ENCODE data around the gene KCNC4. TPM values are rescaled to one million over a fixed set of nuclear protein-coding genes. Genes with fewer than 3 reads are reported as not detected.

The KCNC4 gene
- total and polyA plus RNA-seq, 2 of the 13 experiments (the other 11 are each of a cell fraction or from before 2014, with no cell fraction given), result 0.24 to 0.66 TPM

GRCh38 chr1:110189181-110189580 is 20.9 kb upstream of the KCNC4 start:
- H3K4me1 ChIP-seq (ENCODE audit: insufficient read depth, low read length), result no peaks in the 10 kb centered on the region
- no peak for ATAC-seq
- no TSS peak for BruUV-seq (replicated peaks)
- H3K27ac ChIP-seq (ENCODE audit: extremely low read length, insufficient read depth, low read length), result no peak overlapping the region
- CTCF ChIA-PET (ENCODE audit: low intra/inter-chr PET ratio, low total read pairs), result no interaction called here
- no peaks in the 10 kb centered on the region for H3K36me3 ChIP-seq (replicated peaks in 1 of 2; ENCODE audit: control insufficient read depth in 1 of 2, insufficient read depth in 2 of 2, low read length in 2 of 2)
- H3K4me2 ChIP-seq (ENCODE audit: low read depth, low read length), result no peak overlapping the region
- H4K20me1 ChIP-seq (ENCODE audit: insufficient read depth, low read length), result no peaks in the 10 kb centered on the region
- no peaks in the 10 kb centered on the region for H3K9me3 ChIP-seq (ENCODE audit: low read length)
- H3K27me3 ChIP-seq (ENCODE audit: control insufficient read depth in 1 of 2, insufficient read depth in 2 of 2, low read length in 2 of 2), result peaks cover 11 to 64% of the 10 kb centered on the region in 2 experiments; a peak in 4 of 5 replicates
- FAIRE-seq, result no peak
- no peaks in the 10 kb centered on the region for H3K79me2 ChIP-seq (ENCODE audit: insufficient read depth, low read length)
- H3K4me3 ChIP-seq (replicated peaks in 1 of 3; ENCODE audit: insufficient read depth in 1 of 3, low read depth in 2 of 3, low read length in 3 of 3), result no peak overlapping the region
- H3K9ac ChIP-seq (ENCODE audit: insufficient read depth, low read depth, low read length), result no peak overlapping the region
- intact Hi-C loops (cut with micrococcal nuclease; ENCODE audit: unreplicated experiment), result no loop called here
- in situ Hi-C loops (cut with HindIII; ENCODE audit: extremely low pct_ligation_motif_present, low pct_unique_long_range_greater_than_20kb), result no loop called here
- under 1% methylated on average over 6 of the region's 6 CpGs for WGBS (ENCODE audit: low lambda C conversion rate)
- no peak overlapping the region for H2AFZ ChIP-seq (ENCODE audit: low read length)
- TF ChIP-seq ARID2 (CRISPR knock-in tag; IDR thresholded peaks at IDR 0.05; ENCODE audit: borderline replicate concordance) (no peak), ESRRA (CRISPR knock-in tag; IDR thresholded peaks at IDR 0.05; ENCODE audit: low read depth) (no peak), ZNF510 (CRISPR knock-in tag; IDR thresholded peaks at IDR 0.05; ENCODE audit: low read depth) (no peak), FOXM1 (CRISPR knock-in tag; IDR thresholded peaks at IDR 0.05) (no peak), CENPT (CRISPR knock-in tag; IDR thresholded peaks at IDR 0.05; ENCODE audit: low read depth) (no peak), ZNF7 (CRISPR knock-in tag; IDR thresholded peaks at IDR 0.05) (no peak), SIN3A (IDR thresholded peaks at IDR 0.05; ENCODE audit: borderline replicate concordance, low read depth, low read length) (no peak), ZNF512B (CRISPR knock-in tag; IDR thresholded peaks at IDR 0.05; ENCODE audit: borderline replicate concordance) (no peak), ZNF614 (CRISPR knock-in tag; IDR thresholded peaks at IDR 0.05; ENCODE audit: borderline replicate concordance) (no peak), ZBTB42 (CRISPR knock-in tag; IDR thresholded peaks at IDR 0.05) (no peak), ZNF34 (CRISPR knock-in tag; IDR thresholded peaks at IDR 0.05; ENCODE audit: borderline replicate concordance) (no peak), ZBTB3 (CRISPR knock-in tag; IDR thresholded peaks at IDR 0.05; ENCODE audit: borderline replicate concordance, low read depth) (no peak), SOX5 (CRISPR knock-in tag; IDR thresholded peaks at IDR 0.05; ENCODE audit: borderline replicate concordance) (no peak), MED8 (CRISPR knock-in tag; IDR thresholded peaks at IDR 0.05; ENCODE audit: insufficient replicate concordance) (no peak), TAF1 (CRISPR knock-in tag; IDR thresholded peaks at IDR 0.05) (no peak), SUZ12 (IDR thresholded peaks at IDR 0.05; ENCODE audit: low read depth, low read length) (no peak), NCOA1 (CRISPR knock-in tag; IDR thresholded peaks at IDR 0.05) (no peak)
- POLR2A ChIA-PET, result no interaction called here
- no peak for DNase-seq (ENCODE audit: low spot score)
